Astrocyte (in vitro differentiated cells and primary cell): ENCODE results near the gene LRP1B. TPM values are rescaled to one million over a fixed set of nuclear protein-coding genes. Genes with fewer than 3 reads are reported as not detected.

ENCODE experiments used
- DNase-seq: peaks from one replicate; pipeline ENCODE4 v3.0.0-alpha.2; 2010; ENCODE audit warnings: low read depth
- FAIRE-seq: peaks from 2 replicates; lab custom pipeline; 2011; peaks lifted over from hg19 to GRCh38; lab: Jason Lieb, UNC
- H2AFZ ChIP-seq: 2 replicates; pipeline ENCODE4 v1.6.0; 2012; ENCODE audit warnings: low read depth, low read length, inconsistent platforms
- H3K27ac ChIP-seq: 2 replicates; pipeline ENCODE4 v1.5.1; 2011; ENCODE audit warnings: low read depth, low read length, inconsistent platforms
- H3K27me3 ChIP-seq: 2 replicates; pipeline ENCODE4 v1.6.0; 2011; ENCODE audit warnings: low read length, inconsistent platforms; ENCODE audit not compliant: insufficient read depth
- H3K36me3 ChIP-seq: 2 replicates; pipeline ENCODE4 v1.5.1; 2011; ENCODE audit warnings: low read length, inconsistent platforms; ENCODE audit not compliant: insufficient read depth
- H3K4me1 ChIP-seq: 2 replicates; pipeline ENCODE4 v1.5.1; 2011; ENCODE audit warnings: low read length, inconsistent platforms; ENCODE audit not compliant: insufficient read depth
- H3K4me2 ChIP-seq: 2 replicates; pipeline ENCODE4 v1.6.0; 2012; ENCODE audit warnings: low read length, inconsistent platforms
- H3K4me3 ChIP-seq: 2 replicates; pipeline ENCODE4 v1.5.1; 2011; ENCODE audit warnings: low read depth, mild to moderate bottlenecking, low read length, inconsistent platforms; ENCODE audit not compliant: insufficient read depth
- H3K79me2 ChIP-seq: 2 replicates; pipeline ENCODE4 v1.6.0; 2012; ENCODE audit warnings: mild to moderate bottlenecking, low read length, inconsistent platforms; ENCODE audit not compliant: insufficient read depth
- H3K9ac ChIP-seq: 2 replicates; pipeline ENCODE4 v1.6.0; 2012; ENCODE audit warnings: mild to moderate bottlenecking, low read length, inconsistent platforms
- H3K9me3 ChIP-seq: 2 replicates; pipeline ENCODE4 v1.5.1; 2012; ENCODE audit warnings: low read depth, mild to moderate bottlenecking, low read length, inconsistent platforms; ENCODE audit not compliant: insufficient read depth
- H4K20me1 ChIP-seq: 2 replicates; pipeline ENCODE4 v1.6.0; 2012; ENCODE audit warnings: low read length, inconsistent platforms; ENCODE audit not compliant: insufficient read depth
- H3K27ac Mint-ChIP-seq: one replicate; pipeline ENCODE4 v1.8.0; 2021; ENCODE audit warnings: mild to moderate bottlenecking, mixed read lengths; ENCODE audit not compliant: unreplicated experiment
- H3K27me3 Mint-ChIP-seq: one replicate; pipeline ENCODE4 v1.8.0; 2021; ENCODE audit warnings: low read depth, mixed read lengths; ENCODE audit not compliant: unreplicated experiment
- H3K36me3 Mint-ChIP-seq: one replicate; pipeline ENCODE4 v1.8.0; 2021; ENCODE audit warnings: low read depth, mixed read lengths; ENCODE audit not compliant: unreplicated experiment
- H3K4me1 Mint-ChIP-seq: one replicate; pipeline ENCODE4 v1.8.0; 2021; ENCODE audit warnings: low read depth, mixed read lengths; ENCODE audit not compliant: unreplicated experiment
- H3K4me3 Mint-ChIP-seq: one replicate; pipeline ENCODE4 v1.8.0; 2021; ENCODE audit warnings: mild to moderate bottlenecking, moderate library complexity, mixed read lengths; ENCODE audit not compliant: unreplicated experiment
- H3K9me3 Mint-ChIP-seq: one replicate; pipeline ENCODE4 v1.8.0; 2021; ENCODE audit warnings: mild to moderate bottlenecking, mixed read lengths; ENCODE audit not compliant: unreplicated experiment
- EZH2 ChIP-seq: IDR thresholded peaks from 2 replicates; pipeline ENCODE4 v1.6.1; 2012; ENCODE audit warnings: mild to moderate bottlenecking, low read length, inconsistent platforms; ENCODE audit not compliant: insufficient read depth
- total RNA-seq: library from RNA; stranded (reverse); gene quantifications from 2 replicates; pipeline ENCODE4 v1.2.1, GENCODE V29; 2021
- TF ChIP-seq, protein P1 (sequence below): IDR thresholded peaks from 2 replicates; pipeline ENCODE4 v1.5.1; 2011; ENCODE audit warnings: low read depth, mild to moderate bottlenecking, inconsistent platforms, low read length, moderate library complexity; ENCODE audit not compliant: insufficient read depth

LRP1B gene
- total RNA-seq, 1 donor from 2014 or later = 1.5 TPM

DNA sequence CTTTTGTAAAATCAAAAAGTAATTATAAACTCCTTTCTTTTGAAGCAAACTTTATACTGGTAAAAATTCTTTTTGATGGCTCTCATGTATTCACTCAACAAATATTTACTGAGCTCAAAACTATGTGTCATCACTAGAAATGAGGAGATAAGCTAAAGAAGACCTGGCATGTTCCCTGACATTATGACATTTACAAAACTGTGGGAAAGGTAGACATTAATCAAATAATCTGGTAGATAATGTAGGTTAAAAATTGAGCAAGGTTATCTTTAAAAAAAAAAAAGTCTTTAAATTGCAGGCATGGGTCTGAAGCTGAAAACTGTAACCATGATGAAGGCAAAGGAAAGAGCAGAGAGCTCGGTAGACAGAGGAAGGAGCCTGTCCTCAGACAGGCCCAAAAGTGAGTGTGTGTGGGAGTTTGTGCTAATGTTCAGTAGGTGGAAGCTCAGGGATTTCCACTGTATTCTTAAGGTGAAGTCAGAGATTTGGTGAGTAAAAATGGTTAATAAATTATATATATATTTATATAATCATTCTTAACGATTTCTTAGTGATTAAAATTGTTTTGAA lies 612.9 kb downstream of the LRP1B start:
- no peaks in the 10 kb centered on the region for H3K27me3 Mint-ChIP-seq
- Histone ChIP-seq H2AFZ (no peak overlapping the region), H3K9me3 (no peaks in the 10 kb centered on the region), H3K27ac (no peak overlapping the region), H3K79me2 (no peaks in the 10 kb centered on the region), H3K9ac (no peak overlapping the region), H3K27me3 (no peaks in the 10 kb centered on the region), H3K4me2 (no peak overlapping the region), H3K36me3 (no peaks in the 10 kb centered on the region), H3K4me3 (no peak overlapping the region), H4K20me1 (no peaks in the 10 kb centered on the region), H3K4me1 (no peaks in the 10 kb centered on the region)
- H3K9me3 Mint-ChIP-seq = no peaks in the 10 kb centered on the region
- TF ChIP-seq, protein P1, sequence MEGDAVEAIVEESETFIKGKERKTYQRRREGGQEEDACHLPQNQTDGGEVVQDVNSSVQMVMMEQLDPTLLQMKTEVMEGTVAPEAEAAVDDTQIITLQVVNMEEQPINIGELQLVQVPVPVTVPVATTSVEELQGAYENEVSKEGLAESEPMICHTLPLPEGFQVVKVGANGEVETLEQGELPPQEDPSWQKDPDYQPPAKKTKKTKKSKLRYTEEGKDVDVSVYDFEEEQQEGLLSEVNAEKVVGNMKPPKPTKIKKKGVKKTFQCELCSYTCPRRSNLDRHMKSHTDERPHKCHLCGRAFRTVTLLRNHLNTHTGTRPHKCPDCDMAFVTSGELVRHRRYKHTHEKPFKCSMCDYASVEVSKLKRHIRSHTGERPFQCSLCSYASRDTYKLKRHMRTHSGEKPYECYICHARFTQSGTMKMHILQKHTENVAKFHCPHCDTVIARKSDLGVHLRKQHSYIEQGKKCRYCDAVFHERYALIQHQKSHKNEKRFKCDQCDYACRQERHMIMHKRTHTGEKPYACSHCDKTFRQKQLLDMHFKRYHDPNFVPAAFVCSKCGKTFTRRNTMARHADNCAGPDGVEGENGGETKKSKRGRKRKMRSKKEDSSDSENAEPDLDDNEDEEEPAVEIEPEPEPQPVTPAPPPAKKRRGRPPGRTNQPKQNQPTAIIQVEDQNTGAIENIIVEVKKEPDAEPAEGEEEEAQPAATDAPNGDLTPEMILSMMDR = no peak
- TF ChIP-seq EZH2 = no peak
- H3K4me1 Mint-ChIP-seq = peaks cover 2% of the 10 kb centered on the region
- H3K27ac Mint-ChIP-seq = no peak overlapping the region
- H3K36me3 Mint-ChIP-seq = peaks cover 2% of the 10 kb centered on the region
- DNase-seq (no peak), FAIRE-seq (no peak)
- H3K4me3 Mint-ChIP-seq = no peak overlapping the region

DNA sequence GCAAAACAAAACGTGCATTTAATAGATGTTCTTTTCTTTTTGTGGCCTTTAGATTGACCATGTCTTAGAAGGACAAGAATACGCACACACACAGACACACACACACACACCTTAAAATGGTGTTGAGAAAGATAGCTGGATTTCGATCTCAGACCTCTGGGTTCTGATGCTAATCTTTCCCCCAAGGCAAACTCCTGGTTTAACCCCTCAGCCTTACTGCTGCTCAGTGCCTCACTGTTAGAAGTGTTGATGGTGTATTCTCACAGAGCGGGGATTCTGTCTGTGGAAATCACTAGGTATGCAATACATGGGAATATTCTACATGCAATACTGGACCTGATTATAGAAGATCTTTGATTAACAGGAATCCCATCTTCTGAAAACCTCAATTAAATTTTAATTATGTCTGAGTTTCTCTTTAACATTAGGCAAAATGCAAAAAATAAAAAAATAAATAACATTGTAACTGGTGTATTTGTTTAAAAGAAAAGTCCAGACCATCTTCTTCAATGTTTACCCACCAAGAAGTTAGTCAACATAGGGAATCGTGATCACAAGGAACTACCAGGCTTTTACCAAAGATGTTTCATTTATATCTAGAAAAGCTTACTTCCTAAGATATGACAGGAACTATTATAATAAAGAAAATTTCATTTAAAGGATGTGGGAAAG lies 613.5 kb downstream of the LRP1B start:
- Histone ChIP-seq H3K9me3 (no peaks in the 10 kb centered on the region), H3K4me3 (no peak overlapping the region), H4K20me1 (no peaks in the 10 kb centered on the region), H3K79me2 (no peaks in the 10 kb centered on the region), H3K9ac (no peak overlapping the region), H3K36me3 (no peaks in the 10 kb centered on the region), H2AFZ (no peak overlapping the region), H3K27ac (no peak overlapping the region), H3K4me2 (no peak overlapping the region), H3K4me1 (no peaks in the 10 kb centered on the region), H3K27me3 (no peaks in the 10 kb centered on the region)
- TF ChIP-seq EZH2 = no peak
- TF ChIP-seq, protein P1 = no peak
- H3K4me1 Mint-ChIP-seq = peaks cover 2% of the 10 kb centered on the region
- H3K27me3 Mint-ChIP-seq = no peaks in the 10 kb centered on the region
- H3K9me3 Mint-ChIP-seq = no peaks in the 10 kb centered on the region
- no peak overlapping the region for H3K27ac Mint-ChIP-seq
- FAIRE-seq = no peak
- H3K4me3 Mint-ChIP-seq = no peak overlapping the region
- H3K36me3 Mint-ChIP-seq = peaks cover 2% of the 10 kb centered on the region
- no peak for DNase-seq

DNA sequence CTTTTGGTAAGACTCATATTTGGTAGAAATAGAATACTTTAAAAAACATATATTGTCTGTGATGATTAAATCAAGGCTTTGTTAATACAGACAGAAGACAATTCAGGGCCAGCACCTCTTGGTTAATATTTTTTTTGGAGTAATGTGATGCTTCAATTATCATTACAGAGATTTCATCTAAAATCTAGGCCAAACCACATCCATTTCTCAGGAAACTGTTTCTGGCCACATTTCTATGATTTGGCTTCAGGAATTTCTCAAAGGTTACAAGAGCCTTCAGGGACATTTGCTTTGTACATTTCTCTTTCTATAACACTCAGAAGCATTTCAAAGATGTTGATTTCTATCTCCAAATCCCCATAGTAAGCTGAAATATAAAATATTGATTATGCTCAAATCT lies 614.9 kb downstream of the LRP1B start:
- Histone ChIP-seq H4K20me1 (no peaks in the 10 kb centered on the region), H3K27me3 (no peaks in the 10 kb centered on the region), H3K4me1 (no peaks in the 10 kb centered on the region), H3K4me2 (no peak overlapping the region), H2AFZ (no peak overlapping the region), H3K79me2 (no peaks in the 10 kb centered on the region), H3K27ac (no peak overlapping the region), H3K4me3 (no peak overlapping the region), H3K9me3 (no peaks in the 10 kb centered on the region), H3K9ac (no peak overlapping the region), H3K36me3 (no peaks in the 10 kb centered on the region)
- H3K4me1 Mint-ChIP-seq = peaks cover 2% of the 10 kb centered on the region
- TF ChIP-seq, protein P1 = no peak
- TF ChIP-seq EZH2 = no peak
- H3K36me3 Mint-ChIP-seq = peaks cover 2% of the 10 kb centered on the region
- H3K27me3 Mint-ChIP-seq = no peaks in the 10 kb centered on the region
- FAIRE-seq (no peak), DNase-seq (peak; percentile 44)
- H3K27ac Mint-ChIP-seq = no peak overlapping the region
- H3K9me3 Mint-ChIP-seq = no peaks in the 10 kb centered on the region
- no peak overlapping the region for H3K4me3 Mint-ChIP-seq
